HepG2 (cell line): Measurements from ENCODE around the gene ATP1A1.

Source experiments
- ASH2L ChIP-seq: fragments of 300-600, 200-600 bp; sonication (generic); IDR thresholded peaks from 2 replicates; pipeline ENCODE4 v1.7.0; 2017; ENCODE audit warnings: low read depth, mild to moderate bottlenecking, moderate library complexity, mixed read lengths, low read length; ENCODE audit not compliant: insufficient read length
- CHCHD3 ChIP-seq: sonication (generic); formaldehyde crosslinking; IDR thresholded peaks from 2 replicates; pipeline ENCODE4 v1.8.0; 2022; ENCODE audit warnings: mild to moderate bottlenecking, missing genetic modification reagents, moderate library complexity
- CTCF ChIP-seq: sonication (generic); formaldehyde crosslinking; IDR thresholded peaks from 2 replicates; pipeline ENCODE4 v1.5.0; 2020; ENCODE audit warnings: mild to moderate bottlenecking, missing genetic modification reagents, moderate library complexity
- IRX3 ChIP-seq: sonication (generic); formaldehyde crosslinking; IDR thresholded peaks from 2 replicates; pipeline ENCODE4 v1.8.1; 2023; ENCODE audit warnings: mild to moderate bottlenecking, low read depth, missing genetic modification reagents, borderline replicate concordance
- ZBTB1 ChIP-seq: sonication (generic); formaldehyde crosslinking; IDR thresholded peaks from 2 replicates; pipeline ENCODE4 v1.4.0; 2020; ENCODE audit warnings: missing genetic modification reagents, borderline replicate concordance
- ZNF10 ChIP-seq: sonication (generic); formaldehyde crosslinking; IDR thresholded peaks from 2 replicates; pipeline ENCODE4 v1.4.0; 2020; ENCODE audit warnings: mild to moderate bottlenecking, low read depth, missing genetic modification reagents, borderline replicate concordance
- ZNF704 ChIP-seq: sonication (generic); formaldehyde crosslinking; IDR thresholded peaks from 2 replicates; pipeline ENCODE4 v1.8.1; 2023; ENCODE audit warnings: mild to moderate bottlenecking, inconsistent platforms, moderate library complexity, missing genetic modification reagents, borderline replicate concordance
- TF ChIP-seq, protein P1 (sequence below): IDR thresholded peaks from 2 replicates; pipeline ENCODE4 v1.6.1; 2016

GRCh38 chr1:116367256-116367945 is 5.6 kb upstream of the ATP1A1 start:
- TF ChIP-seq ZBTB1 (CRISPR knock-in tag) (no peak), CHCHD3 (CRISPR knock-in tag) (no peak), ASH2L (no peak), IRX3 (CRISPR knock-in tag) (no peak), ZNF10 (no peak), ZNF704 (no peak), CTCF (no peak)
- TF ChIP-seq, protein P1, sequence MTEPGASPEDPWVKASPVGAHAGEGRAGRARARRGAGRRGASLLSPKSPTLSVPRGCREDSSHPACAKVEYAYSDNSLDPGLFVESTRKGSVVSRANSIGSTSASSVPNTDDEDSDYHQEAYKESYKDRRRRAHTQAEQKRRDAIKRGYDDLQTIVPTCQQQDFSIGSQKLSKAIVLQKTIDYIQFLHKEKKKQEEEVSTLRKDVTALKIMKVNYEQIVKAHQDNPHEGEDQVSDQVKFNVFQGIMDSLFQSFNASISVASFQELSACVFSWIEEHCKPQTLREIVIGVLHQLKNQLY (CRISPR knock-in tag), result no peak
